Heart left ventricle (tissue), 13 donors: ENCODE data around the gene CD247.

ENCODE experiments used
- POLR2A ChIP-seq, 2 donors: fragments of 450-650 bp; IDR thresholded peaks; one replicate each; pipeline ENCODE4 v1.6.1; 2017; ENCODE audit warnings: antibody characterized with exemption in 2 of 2, mild to moderate bottlenecking in 2 of 2, moderate library complexity in 2 of 2
- TF ChIP-seq, protein P1 (sequence below), 12 donors: fragments of 200-600 bp; sonication (generic) in 4 of 12; IDR thresholded peaks; one replicate each; pipeline versions ENCODE4 v1.5.0 to v1.8.0; 2018 to 2022; ENCODE audit warnings: antibody characterized with exemption in 12 of 12, mild to moderate bottlenecking in 5 of 12
- donor health status: ischemic (EF 13 %, LVEDD 7.1; RV severe dilation, severe dysfunction).
- donor health status: DM: no; HTN: yes; CAD: no.
- donor health status: DM: no; HTN: no; CAD: no.
- donor health status: ischemic (EF 25% LVEDD 6.9; RV normal size, moderate dysfunction).
- donor health status: ischemic (EF 25% LVEDD 5.7; RV mildly dilated, moderate dysfunction).
- donor health status: ischemic (EF 35%, LVEDD 5.7; RV mildly dilated, moderate dysfunction).
- donor health status: nonischemic (EF 11% LVEDD 7.7; RV severe dilation, severe dysfunction).
- donor health status: DM: yes; HTN: yes; CAD: no.
- donor health status: PGD.
- donor health status: ischemic (EF 29% LVEDD 5.4; RV normal size, mild dysfunction).
- donor health status: nonischemic (EF 23%, LVEDD 6.1; RV moderate dilation, normal function).

DNA sequence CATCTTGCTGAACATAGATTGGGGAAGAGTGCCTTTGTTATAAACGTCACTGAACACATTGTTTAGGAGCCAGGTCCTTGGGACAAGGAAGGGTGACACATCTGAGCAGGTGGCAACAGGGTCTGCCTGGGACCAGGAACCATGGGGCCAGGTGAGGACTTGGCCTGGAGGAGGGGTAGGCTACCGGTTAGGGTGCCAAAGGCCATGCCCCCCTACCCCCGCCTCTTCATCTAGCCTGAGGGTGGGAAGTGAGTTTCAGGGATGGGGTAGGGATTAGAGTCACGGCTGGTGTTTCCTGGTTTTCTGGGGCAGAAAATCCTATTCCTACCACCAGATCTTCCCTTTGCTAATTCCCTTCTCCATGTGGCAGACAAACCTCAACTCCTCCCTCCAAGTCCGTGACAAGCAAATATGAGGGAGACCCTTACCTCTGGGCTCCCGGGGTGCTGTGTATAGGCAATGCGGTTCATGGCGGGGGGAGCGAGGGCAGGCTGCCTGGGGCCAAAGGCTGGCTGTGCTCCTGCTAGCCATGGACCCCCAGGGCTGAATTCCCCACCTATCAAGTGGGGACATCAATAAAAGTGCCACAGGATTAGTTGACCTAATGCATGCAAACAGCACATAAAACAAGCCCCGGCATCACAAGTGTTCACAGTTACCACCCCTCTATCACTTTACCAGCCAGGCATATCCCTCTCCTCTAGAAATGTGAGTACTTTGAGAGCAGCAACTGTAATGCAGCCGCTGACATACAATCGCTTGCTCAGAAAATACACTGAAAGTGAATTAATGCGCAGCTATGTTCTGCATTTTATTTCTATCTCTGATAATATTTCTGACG lies 14.5 kb downstream of the CD247 start:
- TF ChIP-seq, protein P1, sequence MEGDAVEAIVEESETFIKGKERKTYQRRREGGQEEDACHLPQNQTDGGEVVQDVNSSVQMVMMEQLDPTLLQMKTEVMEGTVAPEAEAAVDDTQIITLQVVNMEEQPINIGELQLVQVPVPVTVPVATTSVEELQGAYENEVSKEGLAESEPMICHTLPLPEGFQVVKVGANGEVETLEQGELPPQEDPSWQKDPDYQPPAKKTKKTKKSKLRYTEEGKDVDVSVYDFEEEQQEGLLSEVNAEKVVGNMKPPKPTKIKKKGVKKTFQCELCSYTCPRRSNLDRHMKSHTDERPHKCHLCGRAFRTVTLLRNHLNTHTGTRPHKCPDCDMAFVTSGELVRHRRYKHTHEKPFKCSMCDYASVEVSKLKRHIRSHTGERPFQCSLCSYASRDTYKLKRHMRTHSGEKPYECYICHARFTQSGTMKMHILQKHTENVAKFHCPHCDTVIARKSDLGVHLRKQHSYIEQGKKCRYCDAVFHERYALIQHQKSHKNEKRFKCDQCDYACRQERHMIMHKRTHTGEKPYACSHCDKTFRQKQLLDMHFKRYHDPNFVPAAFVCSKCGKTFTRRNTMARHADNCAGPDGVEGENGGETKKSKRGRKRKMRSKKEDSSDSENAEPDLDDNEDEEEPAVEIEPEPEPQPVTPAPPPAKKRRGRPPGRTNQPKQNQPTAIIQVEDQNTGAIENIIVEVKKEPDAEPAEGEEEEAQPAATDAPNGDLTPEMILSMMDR (IDR thresholded peaks at IDR 0.05) = no peak
- no peak for TF ChIP-seq POLR2A (IDR thresholded peaks at IDR 0.05)
